Prostate gland (tissue), 2 donors: ENCODE measurements around the gene FSIP1.

Experiments
- CTCF ChIP-seq, 4 experiments: fragments of 200-600 bp in 2 of 4; fragments of 450-650 bp in 2 of 4; sonication (generic) in 2 of 4; IDR thresholded peaks; 1 replicate in 3 of 4; 2 replicates in 1 of 4; pipeline ENCODE4 v1.5.1; 2016 to 2019; ENCODE audit warnings: antibody characterized with exemption in 4 of 4, mild to moderate bottlenecking in 2 of 4, moderate library complexity in 2 of 4
- POLR2A ChIP-seq: fragments of 450-650 bp; IDR thresholded peaks from one replicate; pipeline ENCODE4 v1.6.1; 2016; ENCODE audit warnings: antibody characterized with exemption, mild to moderate bottlenecking

DNA sequence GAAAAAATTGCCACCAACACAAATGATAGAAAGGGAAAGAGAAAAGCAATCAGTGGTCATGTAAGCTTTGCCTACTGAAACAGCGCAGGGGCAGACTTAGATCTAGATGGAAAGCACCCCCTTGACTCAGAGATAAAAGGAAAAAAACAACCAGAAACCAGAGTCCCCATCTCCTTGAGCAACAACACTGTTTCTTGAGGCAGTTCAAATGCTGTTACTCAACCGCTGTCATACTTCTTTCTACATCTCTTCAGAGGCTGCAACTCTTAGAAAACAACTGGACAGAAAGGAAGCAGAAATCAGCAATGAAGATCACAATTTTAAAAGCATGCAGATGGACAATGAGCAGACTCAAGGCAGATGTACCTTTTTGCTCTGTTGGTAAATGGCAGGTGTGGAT lies 36.5 kb downstream of the FSIP1 start:
- TF ChIP-seq CTCF (IDR thresholded peaks at IDR 0.05) (no peak), POLR2A (no peak)
